A673 (cell line): ENCODE measurements around the gene MAP3K6. TPM values are rescaled to one million over a fixed set of nuclear protein-coding genes. Genes with fewer than 3 reads are reported as not detected.
"Not testable (repeated sequence)": the region's sequence is repeated elsewhere in the genome, so short reads cannot be mapped to it uniquely, and the experiment has no call there.

ENCODE experiments used
- BruUV-seq: library from RNA; stranded (reverse); fragments of 400-500 nt; replicated peaks from 2 replicates; lab custom pipeline; 2021; lab: Mats Ljungman, UMichigan
- CTCF ChIA-PET: fragments of 300-600 bp; sonication (Branson Sonifier 250); formaldehyde crosslinking; loops from one replicate; lab custom pipeline; 2022; ENCODE audit warnings: antibody characterized with exemption; lab: Charles Lee
- POLR2A ChIA-PET: fragments of 300-600 bp; sonication (Branson Sonifier 250); formaldehyde crosslinking; loops from one replicate; lab custom pipeline; 2022; ENCODE audit warnings: antibody characterized with exemption; ENCODE audit not compliant: low non-redundant PET; lab: Charles Lee
- DNase-seq: peaks from one replicate; pipeline ENCODE4 v3.0.0-alpha.2; 2015; ENCODE audit warnings: low spot score
- H3K27ac ChIP-seq: fragments of 200-600 bp; sonication (generic); 2 replicates; pipeline ENCODE4 v1.5.1; 2016; ENCODE audit warnings: mixed run types, low read depth, mild to moderate bottlenecking, mixed read lengths, antibody characterized with exemption, low read length; ENCODE audit not compliant: poor library complexity, severe bottlenecking
- H3K27me3 ChIP-seq: fragments of 200-600 bp; sonication (generic); replicated peaks from 2 replicates; pipeline ENCODE4 v1.6.1; 2017; ENCODE audit warnings: mixed run types, low read depth, mild to moderate bottlenecking, mixed read lengths, antibody characterized with exemption, low read length; ENCODE audit not compliant: insufficient read depth, poor library complexity
- H3K36me3 ChIP-seq: fragments of 200-600 bp; sonication (generic); 2 replicates; pipeline ENCODE4 v1.6.1; 2016; ENCODE audit warnings: mixed run types, mild to moderate bottlenecking, mixed read lengths, antibody characterized with exemption, low read length; ENCODE audit not compliant: insufficient read depth, poor library complexity, severe bottlenecking
- H3K4me1 ChIP-seq: fragments of 200-600 bp; sonication (generic); 2 replicates; pipeline ENCODE4 v1.6.1; 2017; ENCODE audit warnings: mixed run types, mild to moderate bottlenecking, mixed read lengths, antibody characterized with exemption, low read length; ENCODE audit not compliant: insufficient read depth, poor library complexity, severe bottlenecking
- H3K4me3 ChIP-seq: fragments of 200-600 bp; sonication (generic); 2 replicates; pipeline ENCODE4 v1.5.1; 2016; ENCODE audit warnings: low read depth, mixed run types, mild to moderate bottlenecking, mixed read lengths, low read length; ENCODE audit not compliant: poor library complexity, severe bottlenecking
- H3K9me3 ChIP-seq: fragments of 200-600 bp; sonication (generic); 2 replicates; pipeline ENCODE4 v1.6.1; 2016; ENCODE audit warnings: mixed run types, low read depth, mild to moderate bottlenecking, mixed read lengths, antibody characterized with exemption, low read length; ENCODE audit not compliant: poor library complexity, severe bottlenecking
- EZH2 ChIP-seq: fragments of 200-600 bp; sonication (generic); IDR thresholded peaks from 2 replicates; pipeline ENCODE4 v1.6.1; 2017; ENCODE audit warnings: borderline replicate concordance, low read depth, mild to moderate bottlenecking, mixed read lengths, antibody characterized with exemption, low read length; ENCODE audit not compliant: poor library complexity, severe bottlenecking
- intact Hi-C: fragments of 100-400 bp; cut with micrococcal nuclease; formaldehyde crosslinking; loops from one replicate; pipeline ENCODE4 v1.10.0; 2022; ENCODE audit not compliant: unreplicated experiment
- total RNA-seq: library from RNA; stranded (reverse); gene quantifications from 2 replicates; pipeline ENCODE4 v1.2.3, GENCODE V29; 2021
- TF ChIP-seq, protein P1 (sequence below): fragments of 300-800, 200-600 bp; sonication (generic); conservative IDR thresholded peaks from 2 replicates; pipeline ENCODE4 v1.5.1; 2017; ENCODE audit warnings: low read depth, mild to moderate bottlenecking, antibody characterized with exemption, low read length, moderate library complexity, mixed read lengths

Gene MAP3K6
- total RNA-seq, 1 experiment from 2014 or later: 2.4 TPM

DNA sequence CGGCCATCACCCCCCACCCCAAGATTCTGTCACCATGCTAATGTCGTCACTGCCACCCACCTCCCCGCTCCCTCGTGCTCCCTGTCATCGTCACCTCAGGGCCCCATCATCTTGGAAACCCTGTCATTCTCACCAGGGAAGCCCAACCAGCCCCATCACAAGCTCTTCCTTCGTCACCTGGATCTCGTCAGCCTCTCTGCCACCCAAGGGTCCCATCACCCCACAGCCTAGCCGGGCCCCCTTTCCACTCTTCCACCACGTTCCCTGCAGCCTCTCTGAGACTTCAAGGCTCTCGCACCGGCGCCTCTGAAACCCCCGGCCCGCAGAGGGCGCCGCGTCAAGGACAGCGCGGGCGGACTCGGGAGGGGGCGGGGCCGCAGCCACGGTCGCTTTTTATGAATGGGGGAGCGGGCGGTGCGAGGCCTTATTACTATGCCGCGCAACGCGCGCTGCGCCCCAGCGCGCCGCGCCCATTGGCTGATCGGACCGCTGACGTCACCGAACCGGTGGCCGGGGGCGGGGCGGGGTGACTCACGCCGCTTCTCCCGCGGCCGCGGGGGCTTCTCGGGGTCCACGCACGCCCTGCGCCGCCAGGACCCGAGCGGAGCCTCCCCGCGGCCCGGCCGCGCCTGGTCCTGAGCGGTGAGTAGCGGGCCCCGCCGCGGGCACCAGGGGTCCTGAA is 25.5 kb upstream of the MAP3K6 start, which contains the start of gene GPR3:
TSS of gene GPR3 (plus strand) at position 527 of the 682 bp plus-strand sequence. CDS start 1,177 bp downstream, outside the sequence.
- no TSS peak for BruUV-seq
- POLR2A ChIA-PET: no interaction called here
- CTCF ChIA-PET: interaction anchor here (0.7 kb wide), 1 partner anchor 27 kb away, joined by 11 read pairs; no protein-coding TSS in a partner anchor
- no peak for TF ChIP-seq EZH2
- TF ChIP-seq, protein P1, sequence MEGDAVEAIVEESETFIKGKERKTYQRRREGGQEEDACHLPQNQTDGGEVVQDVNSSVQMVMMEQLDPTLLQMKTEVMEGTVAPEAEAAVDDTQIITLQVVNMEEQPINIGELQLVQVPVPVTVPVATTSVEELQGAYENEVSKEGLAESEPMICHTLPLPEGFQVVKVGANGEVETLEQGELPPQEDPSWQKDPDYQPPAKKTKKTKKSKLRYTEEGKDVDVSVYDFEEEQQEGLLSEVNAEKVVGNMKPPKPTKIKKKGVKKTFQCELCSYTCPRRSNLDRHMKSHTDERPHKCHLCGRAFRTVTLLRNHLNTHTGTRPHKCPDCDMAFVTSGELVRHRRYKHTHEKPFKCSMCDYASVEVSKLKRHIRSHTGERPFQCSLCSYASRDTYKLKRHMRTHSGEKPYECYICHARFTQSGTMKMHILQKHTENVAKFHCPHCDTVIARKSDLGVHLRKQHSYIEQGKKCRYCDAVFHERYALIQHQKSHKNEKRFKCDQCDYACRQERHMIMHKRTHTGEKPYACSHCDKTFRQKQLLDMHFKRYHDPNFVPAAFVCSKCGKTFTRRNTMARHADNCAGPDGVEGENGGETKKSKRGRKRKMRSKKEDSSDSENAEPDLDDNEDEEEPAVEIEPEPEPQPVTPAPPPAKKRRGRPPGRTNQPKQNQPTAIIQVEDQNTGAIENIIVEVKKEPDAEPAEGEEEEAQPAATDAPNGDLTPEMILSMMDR: peak; percentile 82
- H3K36me3 ChIP-seq: no peaks in the 10 kb centered on the region
- no peaks in the 10 kb centered on the region for H3K9me3 ChIP-seq
- peak within 1 kb of the TSS; percentile 80 for H3K27ac ChIP-seq
- peak within 1 kb of the TSS; percentile 81 for H3K4me3 ChIP-seq
- intact Hi-C loops: loop anchor here (1.0 to 5.0 kb wide), 3 partner anchors 214 to 350 kb away; no protein-coding TSS in a partner anchor
- H3K4me1 ChIP-seq: peaks cover 12% of the 10 kb centered on the region
- H3K27me3 ChIP-seq: no peaks in the 10 kb centered on the region
- peak; percentile 96 for DNase-seq

DNA sequence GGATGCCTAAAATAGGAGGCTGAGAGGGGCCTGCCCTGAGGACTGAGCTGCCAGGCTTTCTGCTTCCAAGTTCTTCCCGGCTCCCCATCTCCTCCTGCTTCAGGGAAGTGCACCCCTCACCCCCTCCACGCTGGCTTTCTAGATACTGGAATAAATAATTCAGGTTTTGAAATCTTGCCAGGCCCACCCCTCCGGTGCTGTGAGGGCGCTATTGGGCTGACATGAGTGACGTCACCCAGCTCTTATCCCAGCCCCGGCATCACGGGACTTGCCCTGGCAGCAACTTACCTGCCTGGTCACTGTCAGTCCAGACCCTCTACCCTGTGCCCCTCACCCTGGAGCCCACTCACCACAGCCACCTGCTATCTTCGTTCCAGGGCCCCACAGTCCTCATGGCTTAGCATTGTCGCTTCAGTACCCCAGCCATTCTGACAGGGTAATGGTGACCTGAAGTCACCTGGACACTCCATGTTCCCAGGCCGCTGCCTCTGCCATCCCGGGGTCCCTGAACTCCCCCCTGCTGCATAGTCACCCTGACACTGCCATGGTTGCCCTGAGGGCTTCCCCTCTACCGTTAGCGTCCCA is 24.8 kb upstream of the MAP3K6 start:
- ChIA-PET CTCF (interaction anchor here (0.6 to 1.0 kb wide), 5 partner anchors 26 to 346 kb away, joined by 3 to 11 read pairs (median 5); partner anchors contain the start of gene AHDC1), POLR2A (no interaction called here)
- Histone ChIP-seq H3K4me1 (peaks cover 12% of the 10 kb centered on the region), H3K9me3 (no peaks in the 10 kb centered on the region), H3K27ac (no peak overlapping the region), H3K27me3 (no peaks in the 10 kb centered on the region), H3K36me3 (no peaks in the 10 kb centered on the region), H3K4me3 (peak overlapping the region; percentile 81)
- no TSS peak for BruUV-seq
- intact Hi-C loops: loop anchor here (1.0 to 5.0 kb wide), 3 partner anchors 215 to 349 kb away; no protein-coding TSS in a partner anchor
- no peak for TF ChIP-seq EZH2
- TF ChIP-seq, protein P1: no peak; the same call in 1 of the 2 replicates
- DNase-seq: peak; percentile 67

DNA sequence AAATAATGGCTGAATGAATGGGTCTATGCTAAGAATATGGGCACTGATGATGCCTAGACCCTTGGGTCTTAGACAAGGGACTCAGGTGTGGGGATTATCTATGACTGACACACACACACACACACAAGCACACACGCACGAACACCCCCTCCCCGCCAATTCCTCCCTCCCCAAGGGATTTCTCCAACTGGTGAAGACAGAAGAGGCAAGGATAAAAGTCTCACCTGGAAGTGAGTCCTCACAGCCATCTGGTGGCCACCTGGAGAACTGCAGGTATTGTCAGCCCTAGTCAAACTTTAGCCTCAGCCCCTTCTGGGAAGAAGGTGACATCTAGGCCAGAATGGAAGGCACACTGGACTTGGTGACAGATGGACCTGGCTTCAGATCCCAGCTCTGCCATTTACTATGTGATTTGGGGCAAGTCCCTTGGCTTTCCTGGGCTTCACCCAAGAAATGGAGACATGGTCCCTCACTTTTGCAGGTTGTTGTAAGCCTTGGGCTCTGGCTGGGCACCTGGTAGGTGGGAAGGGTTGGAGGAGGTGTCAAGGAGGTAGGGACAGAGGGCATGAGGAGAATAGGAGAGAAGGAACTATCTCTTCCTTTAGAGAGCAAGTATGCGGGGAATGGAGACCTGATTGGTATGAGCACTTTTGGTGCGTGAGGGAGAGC is 21.7 kb upstream of the MAP3K6 start:
- no TSS peak for BruUV-seq
- peak; percentile 50 for DNase-seq
- Histone ChIP-seq H3K9me3 (no peaks in the 10 kb centered on the region), H3K27me3 (no peaks in the 10 kb centered on the region), H3K4me1 (peaks cover 12% of the 10 kb centered on the region), H3K36me3 (no peaks in the 10 kb centered on the region), H3K27ac (no peak overlapping the region), H3K4me3 (no peak overlapping the region)
- TF ChIP-seq, protein P1: peak; percentile 89
- no peak for TF ChIP-seq EZH2
- ChIA-PET POLR2A (no interaction called here), CTCF (interaction anchor here (1.5 kb wide), 1 partner anchor 344 kb away, joined by 6 read pairs; no protein-coding TSS in a partner anchor)
- intact Hi-C loops: loop anchor here (2.0 kb wide), 1 partner anchor 88 kb away; no protein-coding TSS in a partner anchor

DNA sequence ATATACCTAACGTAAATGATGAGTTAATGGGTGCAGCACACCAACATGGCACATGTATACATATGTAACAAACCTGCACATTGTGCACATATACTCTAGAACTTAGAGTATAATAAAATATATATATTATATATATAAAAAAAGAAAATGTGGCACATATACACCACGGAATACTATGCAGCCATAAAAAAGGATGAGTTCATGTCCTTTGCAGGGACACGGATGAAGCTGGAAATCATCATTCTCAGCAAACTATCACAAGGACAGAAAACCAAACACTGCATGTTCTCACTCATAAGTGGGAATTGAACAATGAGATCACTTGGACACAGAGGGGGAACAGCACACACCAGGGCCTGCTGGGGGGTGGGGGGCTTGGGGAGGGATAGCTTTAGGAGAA is 18.0 kb upstream of the MAP3K6 start:
- intact Hi-C loops, BruUV-seq, DNase-seq, H3K27ac ChIP-seq, H3K36me3 ChIP-seq, CTCF ChIA-PET, H3K4me1 ChIP-seq, H3K4me3 ChIP-seq, H3K9me3 ChIP-seq, H3K27me3 ChIP-seq, POLR2A ChIA-PET: not testable (repeated sequence)
